HepG2 (cell line): ENCODE data around the gene CTNNA3.

Source experiments
- ATF7 ChIP-seq, 2 experiments: fragments of 450-650 bp in 1 of 2; sonication (generic) in 1 of 2; formaldehyde crosslinking in 1 of 2; IDR thresholded peaks; 2 replicates each; pipeline versions ENCODE4 v1.4.0 to v1.6.1; 2016 to 2020; ENCODE audit warnings: antibody characterized with exemption in 1 of 2, mild to moderate bottlenecking in 1 of 2, missing genetic modification reagents in 1 of 2
- FLYWCH1 ChIP-seq: sonication (generic); formaldehyde crosslinking; IDR thresholded peaks from 2 replicates; pipeline ENCODE4 v1.8.1; 2023; ENCODE audit warnings: mild to moderate bottlenecking, missing genetic modification reagents
- FOXK2 ChIP-seq: fragments of 450-650 bp; IDR thresholded peaks from 2 replicates; pipeline ENCODE4 v1.6.1; 2016
- HNF4G ChIP-seq, 2 experiments: sonication (generic) in 1 of 2; formaldehyde crosslinking in 1 of 2; IDR thresholded peaks; 2 replicates each; pipeline versions ENCODE4 v1.4.0 to v1.6.1; 2011 to 2020; ENCODE audit warnings: borderline replicate concordance in 2 of 2, low read depth in 2 of 2, mild to moderate bottlenecking in 2 of 2, low read length in 1 of 2, missing genetic modification reagents in 1 of 2, moderate library complexity in 1 of 2
- NPAS2 ChIP-seq: sonication (generic); formaldehyde crosslinking; IDR thresholded peaks from 2 replicates; pipeline ENCODE4 v1.8.0; 2022; ENCODE audit warnings: mild to moderate bottlenecking, missing genetic modification reagents, borderline replicate concordance
- POLR2AphosphoS5 ChIP-seq: IDR thresholded peaks from 2 replicates; pipeline ENCODE4 v1.6.1; 2012; ENCODE audit warnings: low read depth, low read length
- PPARG ChIP-seq: conservative IDR thresholded peaks from 2 replicates; pipeline ENCODE4 v1.6.1; 2016; ENCODE audit warnings: missing biosample characterization, missing genetic modification reagents
- TARDBP ChIP-seq: sonication (generic); formaldehyde crosslinking; IDR thresholded peaks from 2 replicates; pipeline ENCODE4 v1.8.0; 2022; ENCODE audit warnings: mild to moderate bottlenecking, missing genetic modification reagents
- ZNF530 ChIP-seq: sonication (generic); formaldehyde crosslinking; IDR thresholded peaks from 2 replicates; pipeline ENCODE4 v1.5.0; 2020; ENCODE audit warnings: low read depth, mild to moderate bottlenecking, missing genetic modification reagents
- TF ChIP-seq, protein P1 (sequence below): IDR thresholded peaks from 2 replicates; pipeline ENCODE4 v1.6.1; 2012; ENCODE audit warnings: inconsistent platforms
- TF ChIP-seq, protein P2 (sequence below): sonication (generic); formaldehyde crosslinking; IDR thresholded peaks from 2 replicates; pipeline ENCODE4 v1.5.1; 2020; ENCODE audit warnings: missing genetic modification reagents, mild to moderate bottlenecking, borderline replicate concordance
- TF ChIP-seq, protein P3 (sequence below): sonication (generic); formaldehyde crosslinking; IDR thresholded peaks from 2 replicates; pipeline ENCODE4 v1.8.1; 2023; ENCODE audit warnings: missing genetic modification reagents, inconsistent platforms, borderline replicate concordance
- TF ChIP-seq, protein P4 (sequence below): sonication (generic); formaldehyde crosslinking; IDR thresholded peaks from 2 replicates; pipeline ENCODE4 v1.5.0; 2020; ENCODE audit warnings: mild to moderate bottlenecking, missing genetic modification reagents, moderate library complexity
- TF ChIP-seq, protein P5 (sequence below): sonication (generic); formaldehyde crosslinking; IDR thresholded peaks from 2 replicates; pipeline ENCODE4 v1.4.0; 2020; ENCODE audit warnings: missing genetic modification reagents

DNA sequence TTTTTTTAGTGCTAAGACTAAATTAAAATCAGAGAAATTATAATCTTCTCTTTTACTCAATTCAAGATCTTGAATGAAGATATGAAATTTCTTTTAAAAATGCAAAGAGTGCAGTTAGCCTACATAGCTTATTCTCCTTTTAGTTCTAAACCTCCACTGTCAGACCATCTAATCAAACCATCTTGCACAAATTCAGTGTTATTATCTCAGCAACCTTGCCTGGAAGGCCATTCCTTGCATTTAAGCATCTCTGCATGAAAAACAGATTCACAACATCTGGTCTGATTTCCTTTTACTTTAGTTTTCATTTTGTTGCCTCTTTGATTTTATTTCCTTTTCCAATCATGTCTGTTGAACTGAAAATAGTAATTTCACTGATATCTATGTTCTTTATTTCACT is 1297.3 kb downstream of the CTNNA3 start:
- TF ChIP-seq, protein P1, sequence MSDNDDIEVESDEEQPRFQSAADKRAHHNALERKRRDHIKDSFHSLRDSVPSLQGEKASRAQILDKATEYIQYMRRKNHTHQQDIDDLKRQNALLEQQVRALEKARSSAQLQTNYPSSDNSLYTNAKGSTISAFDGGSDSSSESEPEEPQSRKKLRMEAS: no peak
- TF ChIP-seq PPARG (CRISPR knock-in tag) (no peak), FOXK2 (no peak), FLYWCH1 (no peak), ZNF530 (CRISPR knock-in tag) (no peak), TARDBP (CRISPR knock-in tag) (no peak), POLR2AphosphoS5 (no peak), HNF4G (IDR thresholded peaks at IDR 0.05; ENCODE audit: borderline replicate concordance, low read depth, low read length) (no peak), HNF4G (CRISPR knock-in tag; IDR thresholded peaks at IDR 0.05; ENCODE audit: borderline replicate concordance, low read depth) (no peak), ATF7 (IDR thresholded peaks at IDR 0.05) (no peak), ATF7 (CRISPR knock-in tag; IDR thresholded peaks at IDR 0.05) (no peak), NPAS2 (CRISPR knock-in tag) (no peak)
- TF ChIP-seq, protein P2, sequence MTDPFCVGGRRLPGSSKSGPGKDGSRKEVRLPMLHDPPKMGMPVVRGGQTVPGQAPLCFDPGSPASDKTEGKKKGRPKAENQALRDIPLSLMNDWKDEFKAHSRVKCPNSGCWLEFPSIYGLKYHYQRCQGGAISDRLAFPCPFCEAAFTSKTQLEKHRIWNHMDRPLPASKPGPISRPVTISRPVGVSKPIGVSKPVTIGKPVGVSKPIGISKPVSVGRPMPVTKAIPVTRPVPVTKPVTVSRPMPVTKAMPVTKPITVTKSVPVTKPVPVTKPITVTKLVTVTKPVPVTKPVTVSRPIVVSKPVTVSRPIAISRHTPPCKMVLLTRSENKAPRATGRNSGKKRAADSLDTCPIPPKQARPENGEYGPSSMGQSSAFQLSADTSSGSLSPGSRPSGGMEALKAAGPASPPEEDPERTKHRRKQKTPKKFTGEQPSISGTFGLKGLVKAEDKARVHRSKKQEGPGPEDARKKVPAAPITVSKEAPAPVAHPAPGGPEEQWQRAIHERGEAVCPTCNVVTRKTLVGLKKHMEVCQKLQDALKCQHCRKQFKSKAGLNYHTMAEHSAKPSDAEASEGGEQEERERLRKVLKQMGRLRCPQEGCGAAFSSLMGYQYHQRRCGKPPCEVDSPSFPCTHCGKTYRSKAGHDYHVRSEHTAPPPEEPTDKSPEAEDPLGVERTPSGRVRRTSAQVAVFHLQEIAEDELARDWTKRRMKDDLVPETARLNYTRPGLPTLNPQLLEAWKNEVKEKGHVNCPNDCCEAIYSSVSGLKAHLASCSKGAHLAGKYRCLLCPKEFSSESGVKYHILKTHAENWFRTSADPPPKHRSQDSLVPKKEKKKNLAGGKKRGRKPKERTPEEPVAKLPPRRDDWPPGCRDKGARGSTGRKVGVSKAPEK (CRISPR knock-in tag): no peak
- TF ChIP-seq, protein P3, sequence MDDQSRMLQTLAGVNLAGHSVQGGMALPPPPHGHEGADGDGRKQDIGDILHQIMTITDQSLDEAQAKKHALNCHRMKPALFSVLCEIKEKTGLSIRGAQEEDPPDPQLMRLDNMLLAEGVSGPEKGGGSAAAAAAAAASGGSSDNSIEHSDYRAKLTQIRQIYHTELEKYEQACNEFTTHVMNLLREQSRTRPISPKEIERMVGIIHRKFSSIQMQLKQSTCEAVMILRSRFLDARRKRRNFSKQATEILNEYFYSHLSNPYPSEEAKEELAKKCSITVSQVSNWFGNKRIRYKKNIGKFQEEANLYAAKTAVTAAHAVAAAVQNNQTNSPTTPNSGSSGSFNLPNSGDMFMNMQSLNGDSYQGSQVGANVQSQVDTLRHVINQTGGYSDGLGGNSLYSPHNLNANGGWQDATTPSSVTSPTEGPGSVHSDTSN (CRISPR knock-in tag): no peak
- TF ChIP-seq, protein P4, sequence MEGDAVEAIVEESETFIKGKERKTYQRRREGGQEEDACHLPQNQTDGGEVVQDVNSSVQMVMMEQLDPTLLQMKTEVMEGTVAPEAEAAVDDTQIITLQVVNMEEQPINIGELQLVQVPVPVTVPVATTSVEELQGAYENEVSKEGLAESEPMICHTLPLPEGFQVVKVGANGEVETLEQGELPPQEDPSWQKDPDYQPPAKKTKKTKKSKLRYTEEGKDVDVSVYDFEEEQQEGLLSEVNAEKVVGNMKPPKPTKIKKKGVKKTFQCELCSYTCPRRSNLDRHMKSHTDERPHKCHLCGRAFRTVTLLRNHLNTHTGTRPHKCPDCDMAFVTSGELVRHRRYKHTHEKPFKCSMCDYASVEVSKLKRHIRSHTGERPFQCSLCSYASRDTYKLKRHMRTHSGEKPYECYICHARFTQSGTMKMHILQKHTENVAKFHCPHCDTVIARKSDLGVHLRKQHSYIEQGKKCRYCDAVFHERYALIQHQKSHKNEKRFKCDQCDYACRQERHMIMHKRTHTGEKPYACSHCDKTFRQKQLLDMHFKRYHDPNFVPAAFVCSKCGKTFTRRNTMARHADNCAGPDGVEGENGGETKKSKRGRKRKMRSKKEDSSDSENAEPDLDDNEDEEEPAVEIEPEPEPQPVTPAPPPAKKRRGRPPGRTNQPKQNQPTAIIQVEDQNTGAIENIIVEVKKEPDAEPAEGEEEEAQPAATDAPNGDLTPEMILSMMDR (CRISPR knock-in tag): no peak
- TF ChIP-seq, protein P5, sequence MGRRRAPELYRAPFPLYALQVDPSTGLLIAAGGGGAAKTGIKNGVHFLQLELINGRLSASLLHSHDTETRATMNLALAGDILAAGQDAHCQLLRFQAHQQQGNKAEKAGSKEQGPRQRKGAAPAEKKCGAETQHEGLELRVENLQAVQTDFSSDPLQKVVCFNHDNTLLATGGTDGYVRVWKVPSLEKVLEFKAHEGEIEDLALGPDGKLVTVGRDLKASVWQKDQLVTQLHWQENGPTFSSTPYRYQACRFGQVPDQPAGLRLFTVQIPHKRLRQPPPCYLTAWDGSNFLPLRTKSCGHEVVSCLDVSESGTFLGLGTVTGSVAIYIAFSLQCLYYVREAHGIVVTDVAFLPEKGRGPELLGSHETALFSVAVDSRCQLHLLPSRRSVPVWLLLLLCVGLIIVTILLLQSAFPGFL (CRISPR knock-in tag): no peak
